ENCODE results near the gene USP10. TPM values are rescaled to one million over a fixed set of nuclear protein-coding genes. Genes with fewer than 3 reads are reported as not detected.
"Not testable (repeated sequence)": the region's sequence is repeated elsewhere in the genome, so short reads cannot be mapped to it uniquely, and the experiment has no call there.

The USP10 gene
- total RNA-seq, 2 experiments from 2014 or later: 99.3 to 106 TPM

DNA sequence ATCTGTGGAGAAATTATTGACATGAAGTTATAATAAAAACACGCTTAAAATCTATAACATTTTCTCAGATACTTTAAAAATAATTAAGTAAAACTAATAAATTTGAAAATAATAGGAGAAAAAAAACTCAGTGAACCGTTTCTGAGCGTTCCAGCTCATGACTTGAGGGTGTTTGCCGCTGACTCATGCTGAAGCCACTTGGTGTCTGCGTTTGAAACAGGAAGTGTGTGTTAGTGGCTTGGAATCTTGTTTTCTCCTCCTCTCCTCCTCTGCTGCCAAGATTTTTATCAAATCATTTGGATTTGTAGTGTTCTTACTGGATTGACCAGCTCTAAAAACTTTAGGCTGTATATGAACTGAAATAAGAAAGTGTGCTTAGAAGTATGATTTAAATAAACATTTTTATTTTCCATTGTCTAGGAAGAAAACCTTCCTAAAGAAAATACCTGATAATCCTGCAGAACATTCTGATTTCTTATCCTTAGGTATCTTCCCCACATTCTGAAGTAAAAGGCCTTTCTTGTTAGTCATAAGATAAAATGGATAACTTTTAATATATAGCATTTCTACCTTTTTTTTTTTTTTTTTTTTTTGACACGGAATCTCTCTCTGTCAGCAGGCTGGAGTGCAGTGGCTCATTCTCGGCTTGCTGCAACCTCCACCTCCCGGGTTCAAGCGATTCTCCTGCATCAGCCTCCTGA, 30.8 kb downstream of the USP10 start:
- ChIA-PET POLR2A (interaction anchor here (1.1 to 1.2 kb wide), 4 partner anchors 18 to 226 kb away, joined by 3 to 4 read pairs (median 4); no protein-coding TSS in a partner anchor), CTCF (interaction anchor here (0.7 to 2.3 kb wide), 5 partner anchors 8 to 58 kb away, joined by 3 to 15 read pairs (median 8); no protein-coding TSS in a partner anchor)
- ATAC-seq (ENCODE audit: poor library complexity) (peak; percentile 63), DNase-seq (peak in 7 of 14 experiments; percentile 12 to 72 (median 45))
- Histone ChIP-seq H3K27ac (ENCODE audit: low read depth in 1 of 2, low read length in 2 of 2) (no peak overlapping the region), H3K9me3 (ENCODE audit: control insufficient read depth in 1 of 2, insufficient read depth in 1 of 2, low read length in 2 of 2) (no peaks in the 10 kb centered on the region), H3K27me3 (ENCODE audit: control insufficient read depth in 1 of 2, insufficient read depth in 2 of 2, low read length in 2 of 2) (no peaks in the 10 kb centered on the region), H3K4me3 (ENCODE audit: low read length) (no peak overlapping the region), H3K4me1 (ENCODE audit: insufficient read depth, low read length) (peaks cover 20% of the 10 kb centered on the region), H3K36me3 (ENCODE audit: insufficient read depth, low read length) (peaks cover 12% of the 10 kb centered on the region)
- H3K36me3 Mint-ChIP-seq (ENCODE audit: low read depth): peaks cover 19% of the 10 kb centered on the region
- peak overlapping the region; percentile 52 for H3K27ac Mint-ChIP-seq
- H3K4me3 Mint-ChIP-seq: peak overlapping the region; percentile 14
- intact Hi-C loops (cut with DNase I, micrococcal nuclease): no loop called here
- no peaks in the 10 kb centered on the region for H3K9me3 Mint-ChIP-seq
- no peaks in the 10 kb centered on the region for H3K27me3 Mint-ChIP-seq
- peaks cover 54% of the 10 kb centered on the region for H3K4me1 Mint-ChIP-seq (ENCODE audit: low read depth)
- TF ChIP-seq CTCF (IDR thresholded peaks at IDR 0.05): no peak

- H3K4me3 Mint-ChIP-seq; H3K4me3 ChIP-seq (ENCODE audit: low read length); H3K27me3 ChIP-seq (ENCODE audit: control insufficient read depth in 1 of 2, insufficient read depth in 2 of 2, low read length in 2 of 2); H3K27ac ChIP-seq (ENCODE audit: low read depth in 1 of 2, low read length in 2 of 2); intact Hi-C loops (cut with DNase I, micrococcal nuclease); H3K27me3 Mint-ChIP-seq; H3K27ac Mint-ChIP-seq; DNase-seq; H3K9me3 Mint-ChIP-seq; ATAC-seq (ENCODE audit: poor library complexity); H3K9me3 ChIP-seq (ENCODE audit: control insufficient read depth in 1 of 2, insufficient read depth in 1 of 2, low read length in 2 of 2): not testable (repeated sequence)
- ChIA-PET POLR2A (interaction anchor here (0.6 to 0.8 kb wide), 2 partner anchors 217 to 527 kb away, joined by 3 read pairs; no protein-coding TSS in a partner anchor), CTCF (interaction anchor here (2.3 kb wide), 1 partner anchor 60 kb away, joined by 8 read pairs; no protein-coding TSS in a partner anchor)
- peaks cover 20% of the 10 kb centered on the region for H3K36me3 Mint-ChIP-seq (ENCODE audit: low read depth)
- peaks cover 47% of the 10 kb centered on the region for H3K4me1 Mint-ChIP-seq (ENCODE audit: low read depth)
- Histone ChIP-seq H3K36me3 (ENCODE audit: insufficient read depth, low read length) (peaks cover 12% of the 10 kb centered on the region), H3K4me1 (ENCODE audit: insufficient read depth, low read length) (peaks cover 23% of the 10 kb centered on the region)
Measured at GRCh38 chr16:84732332-84732673, 32.5 kb downstream of the USP10 start.

- DNase-seq: no peak
- TF ChIP-seq CTCF (IDR thresholded peaks at IDR 0.05): no peak
- H3K27ac ChIP-seq (ENCODE audit: low read depth in 1 of 2, low read length in 2 of 2): no peak overlapping the region
- intact Hi-C loops (cut with DNase I, micrococcal nuclease): no loop called here
- H3K4me1 ChIP-seq (ENCODE audit: insufficient read depth, low read length): peaks cover 28% of the 10 kb centered on the region
- no peaks in the 10 kb centered on the region for H3K27me3 Mint-ChIP-seq
- ChIA-PET POLR2A (no interaction called here), CTCF (interaction anchor here (2.3 kb wide), 1 partner anchor 60 kb away, joined by 8 read pairs; no protein-coding TSS in a partner anchor)
- H3K4me1 Mint-ChIP-seq (ENCODE audit: low read depth): peaks cover 45% of the 10 kb centered on the region
- H3K27me3 ChIP-seq (ENCODE audit: control insufficient read depth in 1 of 2, insufficient read depth in 2 of 2, low read length in 2 of 2): no peaks in the 10 kb centered on the region
- H3K4me3 Mint-ChIP-seq: no peak overlapping the region
- H3K4me3 ChIP-seq (ENCODE audit: low read length): no peak overlapping the region
- peaks cover 20% of the 10 kb centered on the region for H3K36me3 Mint-ChIP-seq (ENCODE audit: low read depth)
- no peak overlapping the region for H3K27ac Mint-ChIP-seq
- H3K9me3 Mint-ChIP-seq: no peaks in the 10 kb centered on the region
- peaks cover 17% of the 10 kb centered on the region for H3K36me3 ChIP-seq (ENCODE audit: insufficient read depth, low read length)
- H3K9me3 ChIP-seq (ENCODE audit: control insufficient read depth in 1 of 2, insufficient read depth in 1 of 2, low read length in 2 of 2): no peaks in the 10 kb centered on the region
- no peak for ATAC-seq (ENCODE audit: poor library complexity)
Measured at GRCh38 chr16:84732674-84733352, 33.0 kb downstream of the USP10 start.
